GM12892 (cell line): ENCODE data around the gene CEP128.
"Not testable (repeated sequence)": the region's sequence is repeated elsewhere in the genome, so short reads cannot be mapped to it uniquely, and the experiment has no call there.

ENCODE experiments used
- POLR2A ChIP-seq: IDR thresholded peaks from 2 replicates; pipeline ENCODE4 v1.6.1; 2011; ENCODE audit warnings: low read depth, low read length, control low read depth
- POLR2AphosphoS5 ChIP-seq: IDR thresholded peaks from 2 replicates; pipeline ENCODE4 v1.6.1; 2011; ENCODE audit warnings: low read depth, low read length, control low read depth
- TAF1 ChIP-seq: IDR thresholded peaks from 2 replicates; pipeline ENCODE4 v1.6.1; 2011; ENCODE audit warnings: low read depth, mild to moderate bottlenecking, control low read depth, low read length, borderline replicate concordance

- TF ChIP-seq POLR2AphosphoS5, POLR2A, TAF1: not testable (repeated sequence)
Measured at GRCh38 chr14:80953211-80953610, 11.7 kb upstream of the CEP128 start.
